Activated CD4-positive, alpha-beta T cell treated with anti-CD3 and anti-CD28 coated beads, Interleukin-2, Interleukin-4, amounts not matched to agents 100 ng/mL and 50 ng/mL, durations not matched to agents 16 hours and 8 hours (primary cell): Measurements from ENCODE around the gene TSKS.
"Not testable (repeated sequence)": the region's sequence is repeated elsewhere in the genome, so short reads cannot be mapped to it uniquely, and the experiment has no call there.

Experiments used
- DNase-seq: peaks from one replicate; pipeline ENCODE4 v3.0.0-alpha.2; 2020; ENCODE audit warnings: low spot score

Gene TSKS

GRCh38 chr19:49766930-49767299, 3.8 kb upstream of the TSKS start, which contains the start of gene AP2A1:
TSS of gene AP2A1 (plus strand) at chr19:49767001. CDS start at chr19:49767134, 133 bp downstream.
- DNase-seq = no peak

DNA sequence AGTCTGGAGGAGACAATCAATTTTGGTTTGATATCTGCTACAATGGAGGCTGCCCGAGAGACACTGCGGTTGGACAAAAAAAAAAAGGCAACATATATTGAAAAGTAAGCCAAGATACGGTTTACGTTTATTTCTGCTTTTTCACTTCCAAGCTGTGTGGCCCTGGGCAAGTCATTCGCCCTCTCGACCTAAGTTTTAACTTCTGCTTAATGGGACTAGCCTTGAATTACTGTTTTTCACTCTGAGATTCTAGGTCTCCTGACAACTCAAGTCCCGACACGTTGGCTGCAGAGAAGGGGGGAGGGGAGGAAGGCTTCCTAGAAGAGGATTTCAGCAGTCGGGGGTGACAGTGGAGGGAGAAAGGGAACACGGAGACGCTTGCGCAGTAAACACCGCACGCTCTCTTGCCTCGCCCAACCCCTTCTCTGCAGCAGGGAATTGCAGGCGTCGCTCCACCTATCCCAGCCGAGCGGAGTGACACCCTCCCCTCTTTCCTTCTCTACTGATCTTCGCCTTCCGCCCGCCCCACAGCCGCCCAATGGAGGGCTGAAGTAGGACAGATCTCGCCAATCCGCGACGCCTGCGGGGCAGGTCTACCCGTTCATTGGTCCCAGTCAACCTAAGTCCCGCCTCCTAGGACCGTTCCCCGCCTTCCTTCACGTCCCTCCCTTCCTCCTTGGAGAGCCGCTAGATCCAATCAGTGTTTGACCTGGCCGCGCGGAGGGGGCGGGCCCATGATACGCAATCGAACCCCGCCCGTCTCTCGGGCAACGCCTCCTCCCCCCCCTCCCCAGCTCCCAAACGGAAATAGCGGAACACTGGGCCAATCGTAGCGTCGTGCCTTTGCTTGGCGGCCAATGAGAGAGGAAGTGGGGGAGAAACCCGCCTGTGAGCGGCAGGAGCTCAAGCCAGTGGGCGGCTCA, 3.2 kb upstream of the TSKS start:
- peak; percentile 100 for DNase-seq

GRCh38 chr19:49764341-49764740, 1.2 kb upstream of the TSKS start:
- no peak for DNase-seq

DNA sequence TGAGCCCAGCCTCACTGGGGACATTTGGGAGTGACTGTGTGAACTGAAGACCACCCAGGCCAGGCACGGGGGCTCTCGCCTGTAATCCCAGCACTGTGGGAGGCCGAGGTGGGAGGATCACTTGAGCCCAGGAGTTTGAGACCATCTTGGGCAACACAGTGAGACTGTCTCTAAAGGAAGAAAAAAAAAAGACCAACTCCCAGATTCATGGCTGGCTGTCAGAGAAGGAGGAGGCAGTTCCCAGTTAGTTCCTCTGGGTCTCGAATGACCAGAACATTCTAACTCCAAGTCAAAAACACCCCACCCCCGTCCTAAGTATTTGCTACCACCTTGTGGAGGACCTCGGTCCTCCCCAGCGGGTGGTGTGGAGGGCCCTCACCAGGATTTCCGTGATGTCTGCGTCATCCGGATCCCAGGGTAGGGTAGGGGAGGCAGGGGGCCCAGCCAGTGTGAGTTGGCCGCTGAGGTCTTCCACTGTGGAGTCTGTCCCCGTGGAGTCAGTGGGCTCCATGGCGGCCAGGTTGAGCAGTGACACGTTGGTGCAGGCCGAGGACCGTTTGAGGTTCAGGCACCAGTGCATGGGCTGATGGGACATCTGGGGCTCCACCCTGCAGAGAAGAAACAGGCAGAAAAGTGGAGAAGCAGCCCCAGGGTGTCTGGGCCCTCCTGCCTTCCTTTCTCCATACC, 1.3 kb downstream of the TSKS start:
- DNase-seq = peak; percentile 9

- DNase-seq = no peak
Measured at GRCh38 chr19:49761249-49761624, 1.9 kb downstream of the TSKS start.

DNA sequence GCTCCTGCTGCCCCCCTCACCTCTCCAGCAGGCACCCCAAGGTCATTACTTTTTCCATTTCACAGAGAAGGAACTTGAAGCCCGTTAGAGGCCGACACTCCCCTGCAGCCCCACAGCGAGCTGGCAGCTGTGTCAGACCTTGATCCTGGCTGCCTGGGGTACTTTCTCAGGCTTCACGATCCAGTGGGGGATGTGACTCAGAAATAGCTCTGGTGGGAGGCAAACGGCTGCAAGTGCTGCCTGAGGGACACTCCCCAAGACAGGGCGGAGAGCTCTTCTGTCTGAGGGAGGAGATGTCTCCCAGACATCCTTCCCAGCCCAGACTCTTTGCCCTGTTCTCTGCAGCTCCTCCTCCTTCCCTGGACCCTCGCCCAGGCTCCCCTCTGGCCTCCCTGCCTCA, 4.8 kb downstream of the TSKS start:
- DNase-seq = no peak

GRCh38 chr19:49755956-49756355, 7.2 kb downstream of the TSKS start:
- no peak for DNase-seq

- no peak for DNase-seq
Measured at GRCh38 chr19:49752701-49753100, 10.4 kb downstream of the TSKS start.

DNA sequence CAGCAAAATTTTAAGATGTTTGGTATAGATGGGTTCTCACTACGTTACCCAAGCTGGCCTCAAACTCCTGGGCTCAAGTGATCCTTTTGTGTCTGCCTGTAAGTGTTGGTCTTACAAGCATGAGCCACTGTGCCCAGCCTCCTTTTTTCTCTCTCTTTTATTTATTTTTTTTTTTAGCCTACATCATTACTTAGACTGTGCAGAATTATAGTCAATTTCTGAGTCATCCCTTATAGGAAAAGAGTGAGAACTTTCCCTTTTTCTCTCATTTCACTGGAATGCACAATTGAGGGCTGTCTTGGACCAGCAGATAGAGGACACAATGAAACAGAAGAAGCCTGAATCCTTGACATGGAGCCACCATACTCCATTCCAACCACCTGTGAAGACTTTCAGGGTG, 13.3 kb downstream of the TSKS start:
- no peak for DNase-seq

GRCh38 chr19:49749055-49749716, 13.9 kb downstream of the TSKS start:
- no peak for DNase-seq

GRCh38 chr19:49746206-49746958, 16.7 kb downstream of the TSKS start:
- DNase-seq = peak; percentile 28

GRCh38 chr19:49744946-49745381, 18.1 kb downstream of the TSKS start:
- no peak for DNase-seq

DNA sequence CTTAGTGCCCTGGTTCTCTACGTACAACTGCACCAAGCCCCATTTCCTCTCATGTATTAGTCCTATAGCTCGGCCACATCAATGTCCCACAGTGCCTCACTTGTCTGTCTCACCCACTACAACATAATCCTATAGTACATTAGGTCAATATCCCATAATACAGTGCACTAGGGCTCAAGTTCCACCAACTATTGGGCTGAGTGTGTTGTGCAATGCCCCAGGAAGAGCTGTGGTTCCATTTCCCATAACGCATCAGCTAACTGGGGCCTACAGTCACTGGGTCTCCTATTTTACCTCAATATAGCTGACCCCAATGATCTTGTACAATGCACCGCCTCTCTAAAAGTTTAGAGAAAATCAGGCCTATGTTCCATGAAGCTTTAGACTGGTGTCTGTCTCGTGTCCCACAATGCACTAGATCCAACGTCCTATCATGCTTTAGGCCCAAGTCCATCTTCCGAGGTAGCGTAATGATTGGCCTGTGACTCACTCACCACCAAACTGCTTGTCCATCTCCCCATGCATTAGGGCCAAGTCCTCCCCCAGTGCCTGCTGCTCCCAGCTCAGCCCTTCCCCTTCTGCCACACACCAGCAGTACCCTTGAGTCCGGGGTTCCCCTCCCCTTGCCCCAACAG, 21.8 kb downstream of the TSKS start:
- DNase-seq = no peak

DNA sequence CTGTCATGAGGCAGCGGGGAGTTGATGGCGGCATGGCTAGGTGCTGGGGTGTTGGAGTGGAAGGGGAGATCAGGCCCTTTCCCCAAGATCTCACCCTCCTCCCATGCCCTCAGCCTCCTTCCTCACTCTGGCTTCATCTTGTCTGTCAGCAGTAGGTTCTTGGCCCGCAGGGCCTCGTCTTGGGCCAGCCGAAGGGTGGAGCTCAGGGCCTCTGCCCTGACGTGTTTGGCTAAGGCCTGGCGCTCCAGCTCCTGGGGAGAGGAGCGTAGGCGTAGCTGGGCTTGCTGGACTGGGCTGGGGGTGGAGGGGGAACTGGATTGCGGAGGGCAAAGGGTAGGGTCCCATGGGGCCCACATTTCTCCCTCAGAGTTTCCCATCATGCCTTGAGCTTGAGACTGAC, 23.2 kb downstream of the TSKS start:
- DNase-seq = no peak

DNA sequence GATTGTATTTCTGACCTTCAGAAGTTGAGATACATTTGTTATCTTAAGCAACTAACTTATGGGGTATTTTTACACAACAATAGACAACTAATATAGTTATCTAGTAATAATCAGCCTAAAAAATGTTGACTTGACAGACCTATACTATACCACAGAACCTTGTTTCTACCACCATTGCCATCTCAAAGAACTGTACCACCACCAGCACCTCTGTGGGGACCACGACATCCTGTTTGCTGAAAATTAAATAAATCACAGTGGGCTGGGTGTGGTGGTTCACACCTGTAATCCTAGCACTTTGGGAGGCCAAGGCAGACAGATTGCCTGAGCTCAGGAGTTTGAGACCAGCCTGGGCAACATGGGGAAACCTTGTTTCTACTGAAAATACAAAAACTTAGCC, 24.0 kb downstream of the TSKS start:
- no peak for DNase-seq

DNA sequence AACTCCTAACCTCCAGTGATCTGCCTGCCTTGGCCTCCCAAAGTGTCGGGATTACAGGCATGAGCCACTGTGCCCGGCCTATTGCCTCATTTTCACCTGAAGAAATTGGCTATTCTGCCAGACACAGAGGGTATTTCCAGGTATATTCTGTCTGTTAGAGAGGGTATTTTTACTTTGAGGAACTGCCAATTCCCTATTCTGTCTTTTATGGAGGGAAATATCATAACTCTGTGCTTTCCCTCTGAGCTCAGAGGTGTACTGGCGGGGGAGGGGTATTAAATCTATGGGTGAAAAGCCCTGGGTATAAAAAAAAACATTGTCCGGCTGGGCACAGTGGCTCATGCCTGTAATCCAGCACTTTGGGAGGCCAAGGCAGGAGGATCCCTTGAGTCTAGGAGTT, 24.8 kb downstream of the TSKS start:
- no peak for DNase-seq

DNA sequence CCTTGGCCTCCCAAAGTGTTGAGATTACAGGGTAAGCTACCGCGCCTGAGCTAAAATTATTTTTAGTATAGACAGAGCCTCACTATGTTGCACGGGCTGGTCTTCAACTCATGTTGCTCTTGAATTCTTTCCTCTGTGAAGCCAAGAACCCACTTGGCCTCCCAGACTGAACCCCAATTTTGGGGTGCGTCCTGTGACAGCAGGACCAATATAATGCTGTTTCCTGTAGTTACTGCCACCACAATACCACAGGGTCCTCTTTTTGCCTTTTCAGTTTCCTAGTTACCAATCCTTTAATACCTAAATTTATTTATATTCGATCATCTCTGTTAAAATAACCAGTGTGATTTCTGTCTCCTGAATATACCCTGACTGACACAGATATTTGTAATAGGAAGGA, 32.9 kb downstream of the TSKS start:
- no peak for DNase-seq

DNA sequence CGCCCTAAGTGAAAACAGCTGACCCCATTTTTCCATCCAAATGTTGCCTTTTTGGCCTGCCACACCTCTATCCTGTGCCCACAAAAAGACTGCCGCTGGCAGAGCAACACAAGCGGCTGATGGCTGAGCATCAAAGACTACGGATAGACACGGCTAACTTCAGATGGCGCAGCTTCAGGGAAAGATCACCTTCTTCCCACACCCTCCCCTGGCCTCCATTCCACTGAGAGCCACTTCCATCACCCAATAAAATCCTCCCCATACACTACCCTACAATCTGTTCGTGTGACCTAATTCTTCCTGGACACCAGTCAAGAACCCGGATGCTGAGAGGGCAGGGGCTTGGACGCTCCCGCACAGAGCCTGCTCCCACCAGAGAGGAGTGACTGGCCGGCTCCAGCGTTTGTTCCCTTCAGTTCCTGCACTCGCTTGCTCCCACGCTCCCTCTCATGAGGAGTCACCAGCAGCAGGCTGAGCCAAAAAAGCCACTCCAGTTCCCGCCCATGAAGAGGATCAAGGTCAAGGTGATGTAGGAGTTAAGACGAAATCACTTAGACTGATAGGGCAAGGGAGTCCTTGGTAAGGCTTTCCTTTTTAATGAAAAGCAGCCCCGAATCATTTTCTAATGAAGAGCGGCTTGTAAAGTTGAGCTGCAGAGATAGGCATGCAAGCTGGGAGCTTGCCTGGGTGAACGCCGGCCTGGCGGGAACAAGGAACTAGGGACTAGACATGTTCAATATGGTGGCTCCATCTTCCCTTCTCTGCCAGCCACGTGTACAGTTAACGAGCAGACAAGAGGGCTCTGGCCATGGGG, 35.7 kb downstream of the TSKS start:
- no peak for DNase-seq

DNA sequence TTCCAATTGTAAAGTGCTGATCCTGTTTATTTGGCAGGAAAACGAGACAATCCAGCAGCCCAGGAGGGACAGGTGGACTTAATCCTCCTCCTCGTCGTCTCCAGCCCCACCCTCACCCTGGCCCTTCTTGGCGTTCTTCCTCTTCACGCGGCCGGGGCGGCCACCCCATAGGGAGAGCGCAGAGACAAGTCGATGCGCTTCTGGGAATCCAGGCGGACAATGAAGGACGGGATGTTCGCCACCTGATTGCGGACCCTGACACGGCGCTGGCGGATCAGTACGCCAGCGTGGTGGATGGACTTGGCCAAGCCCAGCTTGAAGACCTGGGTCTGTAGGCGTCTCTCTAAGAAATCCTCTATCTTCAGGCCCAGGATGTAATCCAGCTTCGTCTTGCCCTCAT, 43.7 kb downstream of the TSKS start:
- DNase-seq = not testable (repeated sequence)

- no peak for DNase-seq
Measured at GRCh38 chr19:49718991-49719390, 44.1 kb downstream of the TSKS start.

DNA sequence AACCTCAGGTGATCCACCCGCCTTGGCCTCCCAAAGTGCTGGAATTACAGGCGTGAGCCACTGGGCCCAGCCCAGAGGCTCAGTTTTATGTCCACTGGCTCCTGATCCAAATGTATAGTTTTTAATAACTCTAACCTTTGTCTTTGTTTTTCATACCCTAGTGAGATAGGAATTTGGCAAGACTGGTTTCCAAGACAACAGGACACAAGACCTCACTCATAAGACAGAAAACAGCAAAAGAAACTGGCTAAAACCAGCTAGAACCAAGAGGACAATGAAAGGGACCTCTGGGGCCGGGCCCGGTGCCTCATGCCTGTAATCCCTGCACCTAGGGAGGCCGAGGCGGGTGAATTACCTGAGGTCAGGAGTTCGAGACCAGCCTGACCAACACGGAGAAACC, 44.6 kb downstream of the TSKS start:
- no peak for DNase-seq
